AG09309 (cell line): ENCODE data around the gene GIMAP5.

Experiments used
- DNase-seq: peaks from one replicate; pipeline ENCODE4 v3.0.0-alpha.2; 2010; ENCODE audit warnings: low read depth
- H3K4me3 ChIP-seq: 2 replicates; pipeline ENCODE4 v1.5.1; 2011; ENCODE audit warnings: mild to moderate bottlenecking, low read depth, low read length, moderate library complexity; ENCODE audit not compliant: control insufficient read depth
- CTCF ChIP-seq: IDR thresholded peaks from 2 replicates; pipeline ENCODE4 v1.5.1; 2011; ENCODE audit warnings: mild to moderate bottlenecking, low read depth, low read length, inconsistent platforms; ENCODE audit not compliant: insufficient read depth, control insufficient read depth; ENCODE audit errors: missing control alignments

Gene GIMAP5

GRCh38 chr7:150787321-150788281 is 50.4 kb downstream of the GIMAP5 start:
- no peak for DNase-seq
- TF ChIP-seq CTCF = no peak
- H3K4me3 ChIP-seq = no peak overlapping the region

- no peak for DNase-seq
These were observed 51.5 kb downstream of the GIMAP5 start for GRCh38 chr7:150788474-150789269.

GRCh38 chr7:150790416-150791075 is 53.3 kb downstream of the GIMAP5 start:
- DNase-seq = no peak
- TF ChIP-seq CTCF = no peak
- no peak overlapping the region for H3K4me3 ChIP-seq

More at GRCh38 chr7:150788474-150789269, 51.5 kb downstream of the GIMAP5 start:
- H3K4me3 ChIP-seq = no peak overlapping the region
- no peak for TF ChIP-seq CTCF

- no peak overlapping the region for H3K4me3 ChIP-seq
- no peak for TF ChIP-seq CTCF
- DNase-seq = no peak
These were observed 54.1 kb downstream of the GIMAP5 start for GRCh38 chr7:150791304-150791703.

- TF ChIP-seq CTCF = no peak
- DNase-seq = no peak
- H3K4me3 ChIP-seq = no peak overlapping the region
These were observed 54.7 kb downstream of the GIMAP5 start for GRCh38 chr7:150791746-150792452.
